Measurements from ENCODE around the gene SOSTDC1.
"Not testable (repeated sequence)": the region's sequence is repeated elsewhere in the genome, so short reads cannot be mapped to it uniquely, and the experiment has no call there.

Gene SOSTDC1

GRCh38 chr7:16462431-16462889, 3.1 kb downstream of the SOSTDC1 start:
- no peak for DNase-seq (ENCODE audit: low read depth in 2 of 2)

GRCh38 chr7:16460789-16461493, 4.6 kb downstream of the SOSTDC1 start:
- DNase-seq (ENCODE audit: low read depth in 2 of 2), result no peak

GRCh38 chr7:16456303-16456702, 9.2 kb downstream of the SOSTDC1 start:
- not testable (repeated sequence) for DNase-seq (ENCODE audit: low read depth in 2 of 2)

GRCh38 chr7:16455591-16455990, 9.9 kb downstream of the SOSTDC1 start:
- DNase-seq (ENCODE audit: low read depth in 2 of 2), result no peak

- DNase-seq (ENCODE audit: low read depth in 2 of 2), result no peak
These were observed 15.2 kb downstream of the SOSTDC1 start for GRCh38 chr7:16450366-16450765.

- DNase-seq (ENCODE audit: low read depth in 2 of 2), result no peak
These were observed 17.7 kb downstream of the SOSTDC1 start for GRCh38 chr7:16447876-16448275.

- no peak for DNase-seq (ENCODE audit: low read depth in 2 of 2)
These were observed 19.0 kb downstream of the SOSTDC1 start for GRCh38 chr7:16446508-16446907.

- not testable (repeated sequence) for DNase-seq (ENCODE audit: low read depth in 2 of 2)
These were observed 21.7 kb downstream of the SOSTDC1 start for GRCh38 chr7:16443871-16444270.

- no peak for DNase-seq (ENCODE audit: low read depth in 2 of 2)
These were observed 26.6 kb downstream of the SOSTDC1 start for GRCh38 chr7:16438988-16439387.

GRCh38 chr7:16436306-16436705, 29.2 kb downstream of the SOSTDC1 start:
- DNase-seq (ENCODE audit: low read depth in 2 of 2), result no peak

- DNase-seq (ENCODE audit: low read depth in 2 of 2), result no peak
These were observed 31.9 kb downstream of the SOSTDC1 start for GRCh38 chr7:16433568-16434122.

GRCh38 chr7:16432425-16432731, 33.2 kb downstream of the SOSTDC1 start:
- DNase-seq (ENCODE audit: low read depth in 2 of 2), result no peak

GRCh38 chr7:16431646-16432424, 33.7 kb downstream of the SOSTDC1 start:
- no peak for DNase-seq (ENCODE audit: low read depth in 2 of 2)

GRCh38 chr7:16430133-16430532, 35.4 kb downstream of the SOSTDC1 start:
- DNase-seq (ENCODE audit: low read depth in 2 of 2), result no peak

GRCh38 chr7:16428672-16429071, 36.9 kb downstream of the SOSTDC1 start:
- DNase-seq (ENCODE audit: low read depth in 2 of 2), result no peak

- no peak for DNase-seq (ENCODE audit: low read depth in 2 of 2)
These were observed 37.4 kb downstream of the SOSTDC1 start for GRCh38 chr7:16428182-16428581.

- DNase-seq (ENCODE audit: low read depth in 2 of 2), result no peak
These were observed 41.8 kb downstream of the SOSTDC1 start for GRCh38 chr7:16423761-16424160.

- DNase-seq (ENCODE audit: low read depth in 2 of 2), result no peak
These were observed 42.6 kb downstream of the SOSTDC1 start for GRCh38 chr7:16422917-16423316.

- DNase-seq (ENCODE audit: low read depth in 2 of 2), result no peak
These were observed 43.5 kb downstream of the SOSTDC1 start for GRCh38 chr7:16422103-16422435.

- peak; percentile 29 to 32 for DNase-seq (ENCODE audit: low read depth in 2 of 2)
These were observed 44.0 kb downstream of the SOSTDC1 start, which contains the start of gene CRPPA for GRCh38 chr7:16421333-16422102. TSS of gene CRPPA (minus strand) at chr7:16421538. CDS start at chr7:16421322, 216 bp downstream.

GRCh38 chr7:16420649-16421332, 44.7 kb downstream of the SOSTDC1 start:
- peak; percentile 76 to 81 for DNase-seq (ENCODE audit: low read depth in 2 of 2)

GRCh38 chr7:16420329-16420648, 45.2 kb downstream of the SOSTDC1 start:
- no peak for DNase-seq (ENCODE audit: low read depth in 2 of 2)

All from stimulated activated CD8-positive, alpha-beta memory T cell treated with anti-CD3 and anti-CD28 coated beads, Interleukin-15, amount 100 ng/mL, for 48 hours (primary cell).